GM21515 (cell line): ENCODE results near the gene NKX6-1.

Source experiments
- ATAC-seq: cut with Tn5 transposase; IDR thresholded peaks from one replicate; pipeline ENCODE4 v1.9.1; 2021; ENCODE audit not compliant: unreplicated experiment

The NKX6-1 gene

DNA sequence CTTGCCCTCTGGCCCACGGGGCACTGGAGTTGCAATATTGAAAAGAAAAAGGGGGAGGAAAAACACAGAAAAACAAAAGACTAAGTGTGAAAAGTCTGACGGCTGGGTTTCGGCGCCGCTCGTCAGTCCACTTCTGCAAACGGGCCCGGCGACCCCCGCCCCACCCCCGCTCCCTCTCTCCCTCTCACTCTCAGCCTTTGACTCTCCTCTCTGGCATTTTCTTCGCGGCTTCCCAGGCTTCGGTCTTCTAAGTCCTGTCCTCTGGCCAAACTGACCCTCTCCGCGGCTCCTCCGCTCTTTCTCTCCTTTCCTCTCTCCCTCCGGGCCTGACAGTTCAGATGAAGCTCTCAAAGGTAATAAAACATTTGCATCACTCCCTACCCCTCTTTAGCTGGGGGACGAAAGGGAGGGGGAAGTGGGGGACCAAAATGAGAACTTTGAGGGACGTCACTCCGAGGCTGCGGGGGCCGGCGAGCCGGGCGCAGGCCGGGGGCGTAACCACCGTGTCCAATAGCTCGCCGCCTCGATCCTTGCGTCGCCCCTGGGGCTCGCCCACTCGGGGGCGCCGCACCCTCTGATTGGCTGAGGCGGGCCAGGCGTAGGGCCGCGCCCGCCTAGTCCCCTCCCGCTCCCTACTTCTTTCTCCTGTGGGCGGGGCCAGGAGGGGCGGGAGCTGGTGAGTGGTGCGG is at the start of gene NKX6-1:
TSS of gene NKX6-1 (minus strand) at position 358 of the 689 bp plus-strand sequence. CDS start 1,064 bp downstream, outside the sequence.
- ATAC-seq = no peak

DNA sequence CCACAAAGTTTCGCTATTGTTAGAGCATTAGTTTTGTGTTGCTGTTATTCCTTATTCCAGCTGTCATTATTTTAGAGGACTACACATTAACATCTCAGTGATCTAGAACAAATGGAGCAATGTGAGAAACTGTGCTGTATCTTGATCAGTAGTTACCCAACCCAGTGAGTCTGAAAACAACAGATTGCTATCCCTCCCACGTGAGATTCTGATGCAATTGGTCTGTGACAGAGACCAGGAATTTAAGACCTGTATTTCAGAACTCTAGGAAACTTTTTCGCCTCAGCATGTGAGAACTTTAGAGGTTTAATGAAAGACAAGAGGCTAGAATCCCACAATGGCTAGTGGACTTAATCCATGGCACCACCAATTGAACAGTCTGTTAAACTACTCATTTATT is 48.1 kb upstream of the NKX6-1 start:
- ATAC-seq = no peak

DNA sequence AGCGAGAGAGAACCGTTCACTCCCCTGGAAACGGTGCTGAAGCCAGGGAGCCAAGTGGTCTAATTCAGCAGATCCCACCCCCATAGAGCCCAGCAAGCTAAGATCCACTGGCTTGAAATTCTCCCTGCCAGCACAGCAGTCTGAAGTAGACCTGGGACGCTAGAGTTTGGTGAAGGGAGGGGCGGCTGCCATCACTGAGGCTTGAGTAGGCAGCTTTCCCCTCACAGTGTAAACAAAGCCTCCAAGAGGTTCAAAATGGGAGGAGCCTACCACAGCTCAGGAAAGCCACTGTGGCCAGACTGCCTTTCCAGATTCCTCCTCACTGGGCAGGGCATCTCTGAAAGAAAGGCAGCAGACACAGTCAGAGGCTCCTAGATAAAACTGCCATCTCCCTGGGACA is 46.0 kb upstream of the NKX6-1 start:
- no peak for ATAC-seq

DNA sequence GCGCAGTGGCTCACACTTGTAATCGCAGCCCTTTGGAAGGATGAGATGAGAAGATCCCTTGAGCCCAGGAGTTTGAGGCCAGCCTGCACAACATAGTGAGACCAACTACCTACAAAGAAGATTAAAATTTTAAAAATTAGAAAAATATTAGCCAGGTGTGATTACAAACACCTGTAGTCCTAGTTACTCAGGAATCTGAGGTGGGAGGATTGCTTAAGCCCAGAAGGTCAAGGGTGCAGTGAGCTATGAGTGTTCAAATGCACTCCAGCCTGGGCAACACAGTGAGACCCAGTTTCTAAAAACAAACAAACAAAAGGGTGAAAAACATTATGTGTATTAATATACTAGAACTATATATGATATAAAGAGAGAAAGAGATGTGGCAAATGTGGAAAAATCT is 36.8 kb upstream of the NKX6-1 start:
- ATAC-seq = no peak

DNA sequence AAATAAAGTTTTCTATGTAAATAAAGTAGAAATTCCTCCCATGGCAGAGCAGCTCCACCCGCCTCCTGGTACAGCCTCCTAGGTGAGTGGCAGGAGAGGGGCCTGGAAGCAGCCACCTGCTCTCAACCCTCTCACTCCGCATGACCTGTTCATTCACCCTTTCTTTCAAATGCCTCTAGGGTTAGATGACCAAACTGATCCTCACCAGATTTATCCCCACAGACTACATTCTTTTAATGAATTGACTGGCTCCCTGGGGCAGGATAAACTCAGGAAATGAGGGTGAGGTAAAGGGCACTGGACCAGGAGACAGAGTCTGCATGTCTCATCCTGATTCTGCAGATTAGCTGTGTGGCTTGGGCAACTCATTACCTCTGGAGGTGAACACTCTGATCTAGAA is 32.6 kb upstream of the NKX6-1 start:
- ATAC-seq = no peak

DNA sequence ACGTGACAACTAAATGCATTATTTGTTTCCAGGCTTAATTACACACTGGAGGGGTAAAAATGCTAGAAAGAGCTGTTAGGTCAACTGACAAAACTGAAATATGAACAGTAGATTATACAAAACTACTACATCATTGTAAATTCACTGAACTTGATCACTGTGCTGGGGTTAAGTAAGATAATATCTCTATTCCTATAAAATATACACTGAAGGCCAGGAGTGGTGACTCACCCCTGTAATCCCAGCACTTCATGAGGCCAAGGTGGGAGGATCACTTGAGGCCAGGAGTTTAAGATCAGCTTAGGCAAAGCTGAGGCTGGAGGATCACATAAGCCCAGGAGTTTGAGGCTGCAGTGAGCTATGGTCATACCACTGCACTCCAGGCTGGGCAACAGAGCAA is 31.8 kb upstream of the NKX6-1 start:
- ATAC-seq = no peak

DNA sequence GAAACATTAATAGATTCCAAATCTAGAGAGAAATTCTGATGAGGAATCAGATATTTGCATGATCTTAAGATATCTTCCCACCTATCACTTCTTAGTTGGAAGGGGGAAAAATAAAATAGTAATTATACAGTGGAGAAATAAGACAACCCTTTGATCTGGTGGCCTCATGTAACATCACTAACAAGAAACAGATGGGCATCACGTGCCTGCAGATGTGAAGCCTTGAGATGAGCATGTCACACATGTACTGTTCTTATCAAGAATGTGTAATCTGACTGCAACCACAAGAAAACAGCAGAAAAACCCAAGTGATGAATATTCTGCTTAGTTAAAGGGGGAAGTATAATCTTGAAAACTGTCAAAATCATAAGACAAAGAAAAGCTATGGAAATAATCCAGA is 31.4 kb upstream of the NKX6-1 start:
- no peak for ATAC-seq

DNA sequence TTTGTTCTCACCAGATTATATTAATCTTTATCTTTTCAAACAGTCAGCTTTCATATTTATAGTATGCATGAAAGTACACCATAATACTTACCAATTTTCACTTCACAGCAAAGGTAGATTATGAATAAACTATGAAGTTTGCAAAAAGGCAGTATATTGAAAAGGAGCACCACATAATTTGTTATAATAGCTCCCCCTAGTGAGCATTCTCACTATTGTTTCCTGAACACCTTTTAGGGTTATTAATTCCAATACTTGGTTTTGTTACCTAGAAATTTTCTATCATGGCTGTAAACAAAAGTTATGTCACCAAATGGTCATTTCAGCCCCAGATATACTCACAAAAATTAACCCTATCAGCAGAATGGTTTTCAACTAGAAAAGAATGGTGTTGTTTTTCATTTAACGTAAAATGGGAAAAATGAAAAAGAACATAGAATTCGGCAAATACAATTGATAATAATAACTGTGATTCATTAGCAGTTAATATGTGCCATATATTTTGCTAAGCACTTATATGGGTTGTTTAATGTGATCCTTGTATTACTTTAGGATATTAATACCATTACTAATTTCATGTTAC is 30.2 kb upstream of the NKX6-1 start:
- peak; percentile 67 for ATAC-seq

DNA sequence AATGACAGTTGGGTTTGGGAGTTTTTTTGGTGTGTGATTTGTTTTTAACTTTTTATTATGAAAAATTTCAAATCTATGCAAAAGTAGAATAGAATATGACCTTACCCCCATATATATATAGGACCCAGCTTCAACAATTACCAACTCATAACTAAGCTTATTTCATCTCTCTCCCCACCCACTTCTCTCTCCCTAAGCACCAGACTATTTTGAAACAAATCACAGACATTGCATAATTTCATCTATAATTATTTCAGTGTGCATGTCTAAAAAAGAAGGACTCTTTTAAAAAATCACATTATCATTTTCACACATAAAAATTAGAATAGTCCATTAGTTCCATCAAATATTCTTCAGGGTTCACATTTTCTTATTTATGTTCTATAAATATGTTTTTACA is 28.3 kb upstream of the NKX6-1 start:
- ATAC-seq = no peak

DNA sequence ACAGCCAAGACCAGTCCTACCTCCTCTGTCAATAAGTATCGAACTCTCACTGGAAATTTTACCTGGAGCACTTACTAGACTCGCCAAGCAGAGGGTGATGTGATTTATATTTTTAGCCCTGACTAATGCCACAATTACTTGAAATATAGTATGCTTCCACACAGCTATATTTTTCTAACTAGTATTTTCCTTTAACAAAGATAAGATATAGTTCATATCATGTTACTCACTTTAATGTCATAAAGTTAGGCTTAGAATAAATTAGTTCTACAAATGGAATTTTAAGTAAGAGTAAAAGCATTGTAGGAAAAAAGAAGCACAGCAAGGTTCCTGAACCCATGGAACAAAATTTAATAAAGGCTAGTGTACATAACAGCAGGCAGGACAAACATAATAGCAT is 16.0 kb upstream of the NKX6-1 start:
- ATAC-seq = no peak

DNA sequence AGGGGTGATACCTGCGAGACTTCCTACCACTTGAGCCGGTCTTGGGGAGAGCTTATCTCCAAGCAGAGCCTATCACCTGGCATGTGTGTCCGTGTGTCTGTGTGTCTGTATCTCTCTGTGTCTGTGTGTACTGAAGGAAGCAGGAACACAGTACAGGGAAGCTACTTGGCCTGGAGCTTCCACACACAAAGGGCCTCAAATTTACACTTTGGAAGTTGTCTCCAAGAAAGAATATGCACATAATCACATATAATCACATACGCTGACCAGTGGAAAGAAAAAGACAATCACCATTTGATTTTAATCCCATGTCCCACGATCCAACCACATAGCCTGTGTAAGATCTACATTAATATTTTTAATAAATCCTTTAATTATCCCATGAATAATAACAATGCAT is 13.2 kb upstream of the NKX6-1 start:
- ATAC-seq = no peak

DNA sequence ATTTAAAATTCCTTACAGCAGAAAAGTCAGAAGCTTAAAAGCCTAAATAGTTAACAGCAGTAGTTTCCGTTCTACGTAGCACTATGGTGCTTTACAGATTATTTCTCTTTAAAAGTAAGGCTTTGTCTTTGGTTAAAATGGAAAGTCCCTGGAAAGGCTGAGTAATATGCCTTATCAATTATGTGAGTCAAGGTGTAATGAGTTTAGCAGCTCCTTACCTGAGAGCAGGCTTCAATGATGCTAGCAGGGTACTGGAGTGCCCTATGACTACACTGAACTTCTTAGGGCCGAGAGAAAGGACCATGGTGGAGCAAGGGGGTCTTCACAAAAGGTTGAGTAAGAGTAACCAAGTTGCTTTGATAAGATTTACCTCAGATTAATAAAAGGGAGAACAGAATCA is 12.6 kb upstream of the NKX6-1 start:
- no peak for ATAC-seq

DNA sequence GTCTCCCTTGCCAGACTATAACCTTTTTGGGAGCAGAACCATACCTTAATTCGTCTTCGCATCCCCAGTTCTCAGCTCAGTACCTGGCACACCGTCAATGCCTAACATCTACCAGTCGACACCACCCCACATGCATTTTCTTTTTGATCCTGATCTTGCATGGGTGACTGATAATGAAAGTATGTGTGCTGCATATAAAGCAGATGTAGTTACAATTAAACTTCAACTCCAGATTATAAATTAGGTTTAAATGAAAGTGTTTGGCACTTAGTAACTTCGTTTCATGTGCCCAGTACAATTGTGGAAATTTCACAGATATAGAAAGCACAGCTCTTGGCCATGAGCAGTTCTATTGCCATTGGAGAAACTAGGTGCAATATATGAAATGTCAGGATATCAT is 8.8 kb upstream of the NKX6-1 start:
- ATAC-seq = no peak

DNA sequence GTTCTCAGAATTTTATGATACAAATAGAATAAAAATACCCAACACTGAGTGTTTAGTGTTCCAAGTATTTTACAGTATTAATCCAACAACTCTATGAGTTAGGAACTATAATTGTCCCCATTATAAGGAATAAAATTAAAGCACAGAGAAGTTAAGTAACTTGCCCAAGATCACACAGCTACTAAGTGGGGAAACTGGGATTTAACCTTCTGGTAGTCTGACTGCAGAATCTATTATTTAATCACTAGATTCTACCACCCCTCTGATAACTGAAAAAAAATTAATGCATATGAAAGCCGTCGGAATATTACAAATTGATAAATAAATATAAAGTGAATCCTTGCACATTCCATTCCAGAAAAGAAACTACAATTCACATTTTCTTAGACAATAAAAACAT is 5.7 kb upstream of the NKX6-1 start:
- no peak for ATAC-seq

DNA sequence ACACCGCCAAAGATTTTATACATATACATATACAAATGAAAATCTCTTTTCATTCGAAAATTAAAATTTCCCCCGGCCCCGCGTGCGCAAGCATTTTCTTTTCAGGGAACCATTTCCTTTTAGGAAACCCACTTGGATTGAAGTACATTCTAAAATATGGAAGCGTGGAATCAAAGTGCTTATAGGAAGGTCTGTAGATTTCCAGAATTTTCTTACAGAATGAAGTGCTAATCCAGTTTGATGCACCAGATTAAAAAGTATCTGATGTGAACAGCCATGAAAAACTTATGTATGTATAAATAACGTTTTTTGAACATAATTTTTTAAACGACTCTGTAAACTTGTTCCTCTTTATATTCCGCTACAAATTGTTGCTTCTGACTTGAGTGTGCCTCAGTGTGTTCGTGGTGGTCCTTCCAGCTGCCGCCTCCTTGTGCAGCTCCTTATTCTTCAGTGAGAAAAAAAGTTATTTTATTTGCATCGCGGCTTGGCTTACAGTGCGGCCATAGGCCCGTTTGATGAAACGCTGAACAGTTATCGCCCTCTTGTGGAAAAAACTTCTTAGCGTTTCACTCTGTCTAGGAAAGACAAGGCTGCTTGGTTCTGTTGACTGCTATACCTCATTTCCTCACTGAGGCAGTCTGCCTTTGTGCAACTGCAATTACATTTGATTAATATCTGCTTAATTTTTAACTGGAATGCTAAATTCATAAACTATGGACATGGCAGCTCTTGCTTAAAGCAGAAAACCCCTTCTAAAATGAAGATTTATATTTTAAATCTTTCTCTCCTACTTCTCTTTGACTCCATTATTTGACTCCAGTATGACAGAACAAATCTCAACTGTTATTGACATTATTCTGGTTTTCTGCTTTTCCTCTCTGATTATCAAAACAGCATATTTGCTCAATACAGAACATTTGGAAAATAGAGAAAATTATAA is 4.7 kb upstream of the NKX6-1 start:
- ATAC-seq = peak; percentile 84

DNA sequence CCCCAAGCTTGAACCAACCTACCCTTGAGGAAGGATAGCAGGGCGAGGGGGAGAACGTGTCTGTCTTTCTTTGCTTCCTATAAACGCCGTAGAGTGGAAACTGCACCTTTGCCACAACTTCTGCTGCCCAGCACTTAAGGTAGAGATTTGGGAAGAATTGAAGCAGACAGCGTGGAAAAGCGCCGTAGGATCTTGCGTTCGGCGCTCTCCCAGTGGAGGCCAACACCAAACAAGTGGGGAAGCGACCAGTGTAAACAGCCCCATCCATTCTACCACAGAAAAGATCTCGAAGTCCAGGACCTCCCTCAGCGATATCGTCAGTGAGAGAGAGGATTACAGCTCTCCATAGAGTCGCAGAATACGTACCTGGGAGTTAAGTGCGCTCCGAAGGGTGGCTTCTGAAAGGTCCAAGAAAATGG is 3.9 kb upstream of the NKX6-1 start:
- ATAC-seq = no peak

DNA sequence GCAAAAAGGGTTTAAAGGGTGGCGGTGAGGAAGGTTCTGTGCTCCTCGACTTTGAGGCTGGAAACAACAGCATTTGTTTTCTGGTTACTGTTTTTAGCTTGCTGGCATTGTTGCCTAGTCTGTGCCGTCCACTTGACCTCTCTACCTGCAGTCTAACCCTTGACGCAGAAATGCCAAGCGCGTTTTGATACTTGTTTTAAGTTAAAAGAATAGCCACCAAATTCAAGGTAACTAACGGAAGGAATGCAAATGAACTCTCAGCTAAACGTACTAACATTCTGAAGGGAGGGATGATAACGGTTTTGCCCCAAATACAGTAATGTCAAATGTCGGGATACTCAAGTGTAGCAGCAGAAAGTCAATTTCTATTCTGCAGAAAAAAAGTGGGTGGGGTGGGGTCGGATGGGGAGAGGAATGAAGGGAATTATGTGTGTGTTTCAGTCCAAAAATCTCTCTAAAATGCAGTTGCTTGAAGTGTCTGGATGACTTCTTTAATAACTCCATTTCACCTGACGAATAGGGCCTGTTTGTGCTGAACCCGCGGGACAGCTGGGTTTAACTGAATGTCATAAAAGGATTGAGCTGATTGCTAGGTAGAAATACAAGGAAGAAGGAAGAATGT is 3.4 kb upstream of the NKX6-1 start:
- ATAC-seq = no peak

DNA sequence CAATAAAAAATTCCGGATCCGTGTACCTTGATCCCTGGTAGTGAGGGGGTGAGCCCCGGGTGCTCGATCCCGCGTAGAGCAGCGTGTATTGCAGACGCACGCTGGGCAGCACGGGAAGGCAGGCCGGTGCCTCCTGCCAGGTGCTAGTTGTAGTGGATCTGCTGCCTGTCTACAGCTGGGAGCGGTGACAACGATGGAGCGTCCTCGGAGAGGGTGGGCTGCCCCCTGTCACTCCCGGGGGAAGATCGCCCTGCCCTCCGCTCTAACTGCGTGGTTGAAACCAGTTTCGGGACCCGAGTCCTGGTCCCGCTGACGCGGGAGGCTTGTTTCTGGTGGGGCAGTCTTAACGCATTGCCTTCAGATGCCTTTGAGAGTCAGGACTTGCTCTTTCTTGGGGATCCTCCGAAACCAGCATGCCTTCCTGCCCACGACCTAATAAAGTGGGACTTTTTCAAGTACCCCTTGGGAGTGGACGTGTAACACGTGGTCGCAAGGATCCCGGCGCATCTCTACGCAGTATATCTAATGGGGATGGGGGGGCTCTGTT is 2.7 kb upstream of the NKX6-1 start:
- no peak for ATAC-seq

DNA sequence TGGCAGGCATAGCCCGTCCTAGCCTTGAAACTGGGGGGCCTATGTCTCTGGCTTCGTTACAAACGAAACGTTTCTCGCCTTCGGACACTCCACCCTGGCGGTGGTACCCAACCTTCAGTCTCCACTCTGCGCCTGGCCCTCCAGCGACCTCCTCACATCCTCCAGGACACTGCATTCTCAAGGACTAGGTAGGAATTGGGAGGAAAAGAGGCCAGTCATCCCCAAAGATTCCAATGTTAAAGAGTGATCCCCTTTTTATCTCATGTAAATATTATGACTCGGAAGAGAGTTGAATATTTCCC is 2.1 kb upstream of the NKX6-1 start:
- no peak for ATAC-seq

DNA sequence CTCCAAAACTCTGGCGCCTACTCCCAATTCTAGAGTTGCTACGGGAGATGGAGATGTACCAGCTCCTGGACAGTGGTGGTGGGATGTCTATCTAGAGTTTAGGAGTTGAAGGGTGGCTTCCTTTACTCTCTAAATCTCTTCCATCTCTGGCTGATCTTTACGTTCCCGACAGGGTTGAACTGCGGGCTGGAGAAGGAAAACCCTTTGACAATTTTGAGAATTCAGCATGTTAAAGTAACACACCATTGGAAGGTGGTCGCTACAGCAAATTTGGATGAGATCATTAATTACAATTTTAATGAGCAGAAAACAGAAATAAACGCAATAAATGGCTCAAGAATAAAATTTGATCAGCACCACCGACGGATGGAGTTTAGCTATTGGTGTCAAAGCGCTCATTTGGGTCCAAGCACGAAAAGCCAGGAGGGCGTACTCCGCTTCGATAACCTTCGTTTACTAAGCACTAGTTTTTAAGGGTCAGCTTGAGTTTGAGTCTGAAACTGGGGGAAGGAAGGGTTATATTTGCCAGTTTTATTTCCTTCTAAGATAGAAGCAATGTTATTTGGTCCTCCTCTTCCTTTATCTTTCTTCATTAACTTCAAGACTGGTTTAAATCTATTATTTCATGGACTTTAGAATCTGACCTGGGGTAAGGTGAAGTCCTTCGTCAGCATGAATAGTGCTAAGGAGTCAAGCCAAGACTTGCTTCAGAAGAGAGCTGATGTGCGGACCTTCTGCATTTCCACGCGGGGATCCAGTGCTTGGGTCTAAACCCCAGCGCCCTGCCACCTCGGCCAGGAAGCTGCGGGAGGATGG is 1.5 kb upstream of the NKX6-1 start:
- ATAC-seq = no peak

DNA sequence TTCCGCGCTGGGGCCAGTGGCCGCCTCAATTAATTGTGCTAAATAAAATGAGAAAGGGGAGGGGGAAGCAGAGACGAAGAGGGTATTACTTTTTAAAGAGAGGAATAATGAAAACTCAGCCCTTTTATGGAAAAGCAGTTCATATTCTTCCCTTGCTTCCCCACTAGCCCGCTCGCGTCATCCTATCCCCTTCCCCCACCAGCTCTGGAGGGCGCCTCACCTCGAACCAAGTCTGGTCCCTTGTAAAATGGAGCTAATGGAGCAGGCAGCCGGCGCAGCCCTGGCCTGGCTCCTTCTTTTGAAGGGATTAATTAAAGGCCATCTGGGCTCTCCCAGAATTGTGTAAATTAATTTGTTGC is 511 bp upstream of the NKX6-1 start:
- ATAC-seq = no peak
